Measurements from ENCODE around the gene PLD2. TPM values are rescaled to one million over a fixed set of nuclear protein-coding genes. Genes with fewer than 3 reads are reported as not detected.
A peak's percentile ranks its signal among the peaks of the same experiment; 100 is the strongest.

The PLD2 gene
- total and polyA plus RNA-seq, 2 donors (not counting 1 experiment from before 2014, with no cell fraction given) = 53.1 to 69.2 TPM

DNA sequence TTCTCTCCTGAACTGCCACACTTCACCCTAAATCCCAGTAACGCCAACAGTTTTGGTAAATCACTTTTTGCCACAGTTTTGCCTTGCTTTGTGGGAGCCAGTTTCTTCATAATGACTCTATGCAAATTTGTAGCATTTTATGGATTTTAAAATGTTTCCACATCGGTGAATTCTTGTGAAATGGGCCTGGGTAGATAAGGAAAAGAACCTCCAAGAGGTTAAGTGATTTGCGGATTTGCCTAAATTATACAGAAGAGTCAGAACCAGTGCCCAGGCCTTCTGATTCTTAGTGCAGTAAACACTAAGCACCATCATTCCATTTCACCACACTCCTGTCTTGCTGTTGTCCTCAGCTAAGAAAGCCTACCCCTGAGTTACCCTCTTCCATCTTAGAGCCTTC, 44.1 kb downstream of the PLD2 start:
- no peaks in the 10 kb centered on the region for H3K4me1 ChIP-seq (ENCODE audit: control insufficient read depth in 2 of 2, insufficient read depth in 2 of 2, low read length in 2 of 2)
- Mint-ChIP-seq H3K9me3 (ENCODE audit: insufficient read depth) (no peaks in the 10 kb centered on the region), H3K27me3 (no peaks in the 10 kb centered on the region), H3K27ac (peak overlapping the region; percentile 53), H3K4me1 (peaks cover 22% of the 10 kb centered on the region), H3K4me3 (no peak overlapping the region)
- CTCF ChIA-PET = interaction anchor here (1.3 kb wide), 1 partner anchor 9 kb away, joined by 4 read pairs; no protein-coding TSS in a partner anchor
- intact Hi-C loops (cut with micrococcal nuclease) = no loop called here
- H3K79me2 ChIP-seq (ENCODE audit: control insufficient read depth, insufficient read depth, low read length) = peaks cover 74% of the 10 kb centered on the region
- POLR2A ChIA-PET = no interaction called here
- no peak overlapping the region for H3K4me3 ChIP-seq (ENCODE audit: control extremely low read depth in 1 of 5, extremely low read depth in 1 of 5, insufficient read depth in 1 of 5, low read depth in 2 of 5, low read length in 4 of 5)
- no peak overlapping the region for H2AFZ ChIP-seq (ENCODE audit: insufficient read depth, low read depth, low read length, poor library complexity, severe bottlenecking)
- DNase-seq (no peak), ATAC-seq (ENCODE audit: low read depth) (no peak)
- WGBS (ENCODE audit: insufficient coverage) = 80% methylated on average over 1 of the region's 3 CpGs
- peaks cover 78% of the 10 kb centered on the region for H4K20me1 ChIP-seq (ENCODE audit: control insufficient read depth, insufficient read depth, low read length, poor library complexity, severe bottlenecking)
- no peak overlapping the region for H3K27ac ChIP-seq (ENCODE audit: low read length in 2 of 2)
- TF ChIP-seq, protein P1, sequence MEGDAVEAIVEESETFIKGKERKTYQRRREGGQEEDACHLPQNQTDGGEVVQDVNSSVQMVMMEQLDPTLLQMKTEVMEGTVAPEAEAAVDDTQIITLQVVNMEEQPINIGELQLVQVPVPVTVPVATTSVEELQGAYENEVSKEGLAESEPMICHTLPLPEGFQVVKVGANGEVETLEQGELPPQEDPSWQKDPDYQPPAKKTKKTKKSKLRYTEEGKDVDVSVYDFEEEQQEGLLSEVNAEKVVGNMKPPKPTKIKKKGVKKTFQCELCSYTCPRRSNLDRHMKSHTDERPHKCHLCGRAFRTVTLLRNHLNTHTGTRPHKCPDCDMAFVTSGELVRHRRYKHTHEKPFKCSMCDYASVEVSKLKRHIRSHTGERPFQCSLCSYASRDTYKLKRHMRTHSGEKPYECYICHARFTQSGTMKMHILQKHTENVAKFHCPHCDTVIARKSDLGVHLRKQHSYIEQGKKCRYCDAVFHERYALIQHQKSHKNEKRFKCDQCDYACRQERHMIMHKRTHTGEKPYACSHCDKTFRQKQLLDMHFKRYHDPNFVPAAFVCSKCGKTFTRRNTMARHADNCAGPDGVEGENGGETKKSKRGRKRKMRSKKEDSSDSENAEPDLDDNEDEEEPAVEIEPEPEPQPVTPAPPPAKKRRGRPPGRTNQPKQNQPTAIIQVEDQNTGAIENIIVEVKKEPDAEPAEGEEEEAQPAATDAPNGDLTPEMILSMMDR (IDR thresholded peaks at IDR 0.05) = no peak
- TF ChIP-seq EZH2 (IDR thresholded peaks at IDR 0.05; ENCODE audit: borderline replicate concordance, insufficient read depth, low read depth, low read length, poor library complexity, severe bottlenecking) = no peak
- no peak overlapping the region for H3K9ac ChIP-seq (ENCODE audit: low read length)
- H3K9me3 ChIP-seq (ENCODE audit: control extremely low read depth in 1 of 3, control insufficient read depth in 2 of 3, insufficient read depth in 1 of 3, low read length in 2 of 3) = no peaks in the 10 kb centered on the region
- peaks cover 0 to 3% of the 10 kb centered on the region in 2 experiments for H3K36me3 ChIP-seq (replicated peaks in 1 of 2; ENCODE audit: control extremely low read depth in 1 of 2, control insufficient read depth in 1 of 2, extremely low read depth in 1 of 2, insufficient read depth in 2 of 2, low read length in 1 of 2)
- no peaks in the 10 kb centered on the region for H3K27me3 ChIP-seq (replicated peaks in 1 of 4; ENCODE audit: control extremely low read depth in 1 of 4, control insufficient read depth in 3 of 4, insufficient read depth in 4 of 4, low read length in 3 of 4)
- no peak overlapping the region for H3K4me2 ChIP-seq (replicated peaks; ENCODE audit: low read depth, low read length, poor library complexity, severe bottlenecking)

DNA sequence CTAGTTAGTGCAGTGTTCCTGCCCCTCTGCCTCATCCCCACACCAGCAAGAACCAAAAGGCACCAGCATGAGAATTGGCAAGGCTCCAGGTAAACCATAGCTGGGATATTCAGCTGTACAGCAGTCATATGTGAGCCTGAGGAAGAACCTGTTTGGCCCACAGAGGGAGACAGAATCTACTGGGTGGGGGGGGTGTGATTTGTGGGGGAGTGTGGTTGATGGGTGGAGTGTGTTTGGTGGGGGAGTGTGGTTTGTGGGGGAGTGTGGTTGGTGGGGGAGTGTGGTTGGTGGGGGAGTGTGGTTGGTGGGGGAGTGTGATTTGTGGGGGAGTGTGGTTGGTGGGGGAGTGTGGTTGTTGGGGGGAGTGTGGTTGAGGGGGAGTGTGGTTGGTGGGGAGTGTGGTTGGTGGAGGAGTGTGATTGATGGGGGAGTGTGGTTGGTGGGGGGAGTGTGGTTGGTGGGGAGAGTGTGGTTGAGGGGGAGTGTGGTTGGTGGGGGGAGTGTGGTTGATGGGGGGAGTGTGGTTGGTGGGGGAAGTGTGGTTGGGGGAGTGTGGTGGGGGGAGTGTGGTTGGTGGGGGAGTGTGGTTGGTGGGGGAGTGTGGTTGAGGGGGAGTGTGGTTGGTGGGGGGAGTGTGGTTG, 45.7 kb downstream of the PLD2 start:
- Mint-ChIP-seq H3K4me1 (peaks cover 21% of the 10 kb centered on the region), H3K9me3 (ENCODE audit: insufficient read depth) (no peaks in the 10 kb centered on the region), H3K27me3 (no peaks in the 10 kb centered on the region), H3K27ac (peak overlapping the region; percentile 51), H3K4me3 (no peak overlapping the region)
- Histone ChIP-seq H2AFZ (ENCODE audit: insufficient read depth, low read depth, low read length, poor library complexity, severe bottlenecking) (no peak overlapping the region), H3K4me2 (replicated peaks; ENCODE audit: low read depth, low read length, poor library complexity, severe bottlenecking) (no peak overlapping the region), H3K4me3 (ENCODE audit: control extremely low read depth in 1 of 5, extremely low read depth in 1 of 5, insufficient read depth in 1 of 5, low read depth in 2 of 5, low read length in 4 of 5) (no peak overlapping the region), H3K9ac (ENCODE audit: low read length) (no peak overlapping the region), H3K9me3 (ENCODE audit: control extremely low read depth in 1 of 3, control insufficient read depth in 2 of 3, insufficient read depth in 1 of 3, low read length in 2 of 3) (no peaks in the 10 kb centered on the region), H3K27ac (ENCODE audit: low read length in 2 of 2) (no peak overlapping the region), H3K79me2 (ENCODE audit: control insufficient read depth, insufficient read depth, low read length) (peaks cover 72% of the 10 kb centered on the region), H3K4me1 (ENCODE audit: control insufficient read depth in 2 of 2, insufficient read depth in 2 of 2, low read length in 2 of 2) (no peaks in the 10 kb centered on the region), H3K27me3 (replicated peaks in 1 of 4; ENCODE audit: control extremely low read depth in 1 of 4, control insufficient read depth in 3 of 4, insufficient read depth in 4 of 4, low read length in 3 of 4) (no peaks in the 10 kb centered on the region), H4K20me1 (ENCODE audit: control insufficient read depth, insufficient read depth, low read length, poor library complexity, severe bottlenecking) (peaks cover 78% of the 10 kb centered on the region), H3K36me3 (replicated peaks in 1 of 2; ENCODE audit: control extremely low read depth in 1 of 2, control insufficient read depth in 1 of 2, extremely low read depth in 1 of 2, insufficient read depth in 2 of 2, low read length in 1 of 2) (peaks cover 0 to 11% of the 10 kb centered on the region in 2 experiments)
- intact Hi-C loops (cut with micrococcal nuclease) = no loop called here
- DNase-seq (no peak), ATAC-seq (ENCODE audit: low read depth) (no peak)
- TF ChIP-seq, protein P1 (IDR thresholded peaks at IDR 0.05) = no peak
- TF ChIP-seq EZH2 (IDR thresholded peaks at IDR 0.05; ENCODE audit: borderline replicate concordance, insufficient read depth, low read depth, low read length, poor library complexity, severe bottlenecking) = no peak
- ChIA-PET POLR2A (no interaction called here), CTCF (no interaction called here)

Measured in B cell (primary cell).